ENCODE data around the gene KDM5B.
"Not testable (repeated sequence)": the region's sequence is repeated elsewhere in the genome, so short reads cannot be mapped to it uniquely, and the experiment has no call there.

Gene KDM5B

GRCh38 chr1:202834771-202835547 is 26.7 kb upstream of the KDM5B start:
- DNase-seq (peak; percentile 17), ATAC-seq (peak; percentile 54)
- Mint-ChIP-seq H3K36me3 (ENCODE audit: low read depth) (no peaks in the 10 kb centered on the region), H3K4me3 (peak overlapping the region; percentile 16), H3K27ac (no peak overlapping the region), H3K4me1 (peaks cover 33% of the 10 kb centered on the region), H3K9me3 (no peaks in the 10 kb centered on the region), H3K27me3 (peaks cover 8% of the 10 kb centered on the region)

GRCh38 chr1:202831906-202832305 is 23.7 kb upstream of the KDM5B start:
- DNase-seq (no peak), ATAC-seq (no peak)
- Mint-ChIP-seq H3K9me3 (no peaks in the 10 kb centered on the region), H3K4me3 (no peak overlapping the region), H3K4me1 (peaks cover 24% of the 10 kb centered on the region), H3K36me3 (ENCODE audit: low read depth) (no peaks in the 10 kb centered on the region), H3K27ac (no peak overlapping the region), H3K27me3 (no peaks in the 10 kb centered on the region)

- ATAC-seq; H3K4me1 Mint-ChIP-seq; H3K27ac Mint-ChIP-seq; H3K4me3 Mint-ChIP-seq; H3K36me3 Mint-ChIP-seq (ENCODE audit: low read depth); H3K27me3 Mint-ChIP-seq; H3K9me3 Mint-ChIP-seq; DNase-seq: not testable (repeated sequence)
These were observed 21.0 kb upstream of the KDM5B start for GRCh38 chr1:202829223-202829622.

- no peaks in the 10 kb centered on the region for H3K9me3 Mint-ChIP-seq
- no peak overlapping the region for H3K27ac Mint-ChIP-seq
- ATAC-seq (no peak), DNase-seq (no peak)
- H3K4me3 Mint-ChIP-seq = no peak overlapping the region
- H3K36me3 Mint-ChIP-seq (ENCODE audit: low read depth) = no peaks in the 10 kb centered on the region
- H3K4me1 Mint-ChIP-seq = no peaks in the 10 kb centered on the region
- H3K27me3 Mint-ChIP-seq = no peaks in the 10 kb centered on the region
These were observed 17.5 kb upstream of the KDM5B start for GRCh38 chr1:202825748-202826147.

GRCh38 chr1:202821467-202821866 is 13.2 kb upstream of the KDM5B start:
- Mint-ChIP-seq H3K27ac (no peak overlapping the region), H3K4me1 (no peaks in the 10 kb centered on the region), H3K9me3 (no peaks in the 10 kb centered on the region), H3K27me3 (peaks cover 5% of the 10 kb centered on the region), H3K36me3 (ENCODE audit: low read depth) (no peaks in the 10 kb centered on the region), H3K4me3 (no peak overlapping the region)
- no peak for ATAC-seq
- DNase-seq = no peak

GRCh38 chr1:202818819-202819218 is 10.6 kb upstream of the KDM5B start:
- Mint-ChIP-seq H3K4me1 (no peaks in the 10 kb centered on the region), H3K27me3 (peaks cover 5% of the 10 kb centered on the region), H3K27ac (no peak overlapping the region), H3K9me3 (no peaks in the 10 kb centered on the region), H3K4me3 (no peak overlapping the region), H3K36me3 (ENCODE audit: low read depth) (no peaks in the 10 kb centered on the region)
- ATAC-seq = no peak
- no peak for DNase-seq

GRCh38 chr1:202815120-202815519 is 6.9 kb upstream of the KDM5B start:
- ATAC-seq = no peak
- no peak overlapping the region for H3K4me3 Mint-ChIP-seq
- DNase-seq = no peak
- H3K4me1 Mint-ChIP-seq = peaks cover 12% of the 10 kb centered on the region
- H3K27ac Mint-ChIP-seq = no peak overlapping the region
- no peaks in the 10 kb centered on the region for H3K9me3 Mint-ChIP-seq
- H3K27me3 Mint-ChIP-seq = peaks cover 12% of the 10 kb centered on the region
- H3K36me3 Mint-ChIP-seq (ENCODE audit: low read depth) = no peaks in the 10 kb centered on the region

GRCh38 chr1:202812176-202813026 is 4.2 kb upstream of the KDM5B start:
- Mint-ChIP-seq H3K27ac (no peak overlapping the region), H3K27me3 (peaks cover 16% of the 10 kb centered on the region)

GRCh38 chr1:202811296-202812175 is 3.3 kb upstream of the KDM5B start:
- Mint-ChIP-seq H3K36me3 (ENCODE audit: low read depth) (no peaks in the 10 kb centered on the region), H3K9me3 (no peaks in the 10 kb centered on the region), H3K27ac (peak overlapping the region; percentile 74), H3K4me1 (peaks cover 28% of the 10 kb centered on the region), H3K4me3 (peak overlapping the region; percentile 79), H3K27me3 (peaks cover 13% of the 10 kb centered on the region)
- DNase-seq = peak; percentile 62
- ATAC-seq = peak; percentile 7

More at GRCh38 chr1:202812176-202813026, 4.2 kb upstream of the KDM5B start:
- Mint-ChIP-seq H3K4me1 (peaks cover 27% of the 10 kb centered on the region), H3K36me3 (ENCODE audit: low read depth) (no peaks in the 10 kb centered on the region), H3K9me3 (no peaks in the 10 kb centered on the region), H3K4me3 (peak overlapping the region; percentile 79)
- ATAC-seq (no peak), DNase-seq (no peak)

- Mint-ChIP-seq H3K27me3 (peaks cover 13% of the 10 kb centered on the region), H3K36me3 (ENCODE audit: low read depth) (no peaks in the 10 kb centered on the region), H3K4me1 (peaks cover 36% of the 10 kb centered on the region), H3K27ac (peak within 1 kb of the TSS; percentile 74), H3K9me3 (no peaks in the 10 kb centered on the region), H3K4me3 (peak within 1 kb of the TSS; percentile 79)
- DNase-seq (peak; percentile 89), ATAC-seq (peak; percentile 83)
These were observed 2.5 kb upstream of the KDM5B start, which contains the start of gene PCAT6 for GRCh38 chr1:202810615-202811295. Gene PCAT6 (plus strand): TSS chr1:202810954.

- Mint-ChIP-seq H3K27me3 (peaks cover 13% of the 10 kb centered on the region), H3K4me1 (peaks cover 41% of the 10 kb centered on the region), H3K27ac (peak overlapping the region; percentile 68), H3K9me3 (no peaks in the 10 kb centered on the region), H3K36me3 (ENCODE audit: low read depth) (no peaks in the 10 kb centered on the region), H3K4me3 (peak overlapping the region; percentile 79)
- DNase-seq (no peak), ATAC-seq (no peak)
These were observed 2.0 kb upstream of the KDM5B start for GRCh38 chr1:202810193-202810614.

GRCh38 chr1:202809597-202810159 is 1.5 kb upstream of the KDM5B start:
- no peak for ATAC-seq
- Mint-ChIP-seq H3K27ac (no peak overlapping the region), H3K27me3 (peaks cover 13% of the 10 kb centered on the region), H3K9me3 (no peaks in the 10 kb centered on the region), H3K4me1 (peaks cover 47% of the 10 kb centered on the region), H3K36me3 (ENCODE audit: low read depth) (no peaks in the 10 kb centered on the region), H3K4me3 (peak overlapping the region; percentile 79)
- no peak for DNase-seq

- H3K27ac Mint-ChIP-seq = no peak overlapping the region
- H3K4me1 Mint-ChIP-seq = peaks cover 68% of the 10 kb centered on the region
- H3K36me3 Mint-ChIP-seq (ENCODE audit: low read depth) = no peaks in the 10 kb centered on the region
- peak overlapping the region; percentile 87 for H3K4me3 Mint-ChIP-seq
- ATAC-seq (peak; percentile 1), DNase-seq (peak; percentile 45)
- H3K27me3 Mint-ChIP-seq = peaks cover 9% of the 10 kb centered on the region
- H3K9me3 Mint-ChIP-seq = no peaks in the 10 kb centered on the region
These were observed 733 bp downstream of the KDM5B start for GRCh38 chr1:202807451-202807925.

Data from activated naive CD8-positive, alpha-beta T cell treated with anti-CD3 and anti-CD28 coated beads, Interleukin-2, amount 50 U/mL, for 24 hours (primary cell).